Activated B cell treated with CpG ODN at 0.5 μM for 24 hours (primary cell): ENCODE measurements around the gene KCNC1. TPM values are rescaled to one million over a fixed set of nuclear protein-coding genes. Genes with fewer than 3 reads are reported as not detected.

Experiments
- ATAC-seq: fragments of 200-7000 bp; cut with Tn5 transposase; one replicate; pipeline ENCODE4 v1.10.0; 2021; ENCODE audit warnings: low read depth, mild to moderate bottlenecking, moderate library complexity
- CTCF ChIA-PET: fragments of 350-600 bp; sonication (Branson Sonifier 250); formaldehyde crosslinking; loops from one replicate; lab custom pipeline; 2021; ENCODE audit warnings: antibody characterized with exemption; lab: Charles Lee
- POLR2A ChIA-PET: fragments of 350-600 bp; sonication (Branson Sonifier 250); formaldehyde crosslinking; loops from one replicate; lab custom pipeline; 2021; ENCODE audit warnings: antibody characterized with exemption; lab: Charles Lee
- DNase-seq: peaks from one replicate; pipeline ENCODE4 v3.0.0; 2022
- H3K27ac Mint-ChIP-seq: one replicate; pipeline ENCODE4 v1.8.0; 2020; ENCODE audit warnings: mixed read lengths
- H3K27me3 Mint-ChIP-seq: one replicate; pipeline ENCODE4 v1.8.0; 2021; ENCODE audit warnings: mixed read lengths
- H3K36me3 Mint-ChIP-seq: one replicate; pipeline ENCODE4 v1.8.0; 2021; ENCODE audit warnings: low read depth, mixed read lengths
- H3K4me1 Mint-ChIP-seq: one replicate; pipeline ENCODE4 v1.8.0; 2021; ENCODE audit warnings: mixed read lengths
- H3K4me3 Mint-ChIP-seq: one replicate; pipeline ENCODE4 v1.8.0; 2020; ENCODE audit warnings: mild to moderate bottlenecking, mixed read lengths
- H3K9me3 Mint-ChIP-seq: one replicate; pipeline ENCODE4 v1.8.0; 2020; ENCODE audit warnings: mixed read lengths
- intact Hi-C: fragments of 100-400 bp; cut with micrococcal nuclease; formaldehyde crosslinking; loops from one replicate; pipeline ENCODE4 v1.15.1; 2024
- total RNA-seq: library from RNA; stranded (reverse); gene quantifications from 2 replicates; pipeline ENCODE4 v1.2.3, GENCODE V29; 2022
- TF ChIP-seq, protein P1 (sequence below): fragments of 200-600 bp; IDR thresholded peaks from one replicate; pipeline ENCODE4 v1.8.0; 2022; ENCODE audit warnings: antibody characterized with exemption, mild to moderate bottlenecking

KCNC1 gene
- total RNA-seq, 1 donor from 2014 or later, result not detected

DNA sequence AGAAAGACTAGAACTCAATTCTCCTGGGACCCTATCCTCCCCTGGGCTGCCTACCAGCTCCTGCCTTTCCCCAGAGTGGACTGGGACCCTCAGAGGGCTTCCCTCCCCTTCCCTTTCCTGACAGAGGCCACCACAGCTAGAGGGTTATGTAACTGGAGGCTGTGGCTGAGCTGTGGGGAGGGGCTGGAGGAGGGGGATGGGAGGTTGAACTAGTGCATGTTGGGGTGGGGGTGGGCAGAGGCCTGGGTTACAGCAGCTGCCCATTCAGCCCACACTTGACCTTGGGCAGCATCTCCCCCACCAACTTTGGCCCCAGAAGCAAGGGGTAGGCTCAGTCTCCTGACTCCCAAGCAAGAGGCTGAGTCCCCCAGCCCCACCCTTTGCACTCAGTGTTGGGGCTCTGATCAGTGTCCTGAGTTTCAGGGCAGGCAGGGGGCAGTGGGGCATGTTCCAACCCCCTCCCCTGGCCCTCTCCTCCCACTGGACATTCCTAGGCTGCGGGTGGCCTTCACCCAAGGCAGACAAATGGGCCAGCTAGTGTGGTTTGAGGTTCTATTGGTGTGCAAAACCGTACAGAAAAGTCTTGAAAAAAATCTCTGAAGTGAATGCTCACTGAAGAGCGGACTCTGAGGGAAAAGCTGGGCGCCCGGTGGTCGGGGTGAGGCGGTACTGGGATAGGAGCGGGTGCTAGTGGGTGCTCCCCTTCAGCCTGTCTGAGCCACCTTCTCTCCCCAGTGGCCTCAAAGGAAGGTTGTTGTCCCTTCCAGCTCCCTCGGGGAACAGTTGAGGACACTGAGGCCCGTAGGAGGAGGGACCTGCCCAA lies 3.8 kb downstream of the KCNC1 start:
- Mint-ChIP-seq H3K36me3 (no peaks in the 10 kb centered on the region), H3K9me3 (no peaks in the 10 kb centered on the region), H3K27me3 (peaks cover 35% of the 10 kb centered on the region), H3K4me1 (peaks cover 5% of the 10 kb centered on the region), H3K27ac (no peak overlapping the region), H3K4me3 (no peak overlapping the region)
- POLR2A ChIA-PET, result no interaction called here
- intact Hi-C loops, result no loop called here
- DNase-seq, result no peak
- ATAC-seq, result no peak
- CTCF ChIA-PET, result no interaction called here
- TF ChIP-seq, protein P1, sequence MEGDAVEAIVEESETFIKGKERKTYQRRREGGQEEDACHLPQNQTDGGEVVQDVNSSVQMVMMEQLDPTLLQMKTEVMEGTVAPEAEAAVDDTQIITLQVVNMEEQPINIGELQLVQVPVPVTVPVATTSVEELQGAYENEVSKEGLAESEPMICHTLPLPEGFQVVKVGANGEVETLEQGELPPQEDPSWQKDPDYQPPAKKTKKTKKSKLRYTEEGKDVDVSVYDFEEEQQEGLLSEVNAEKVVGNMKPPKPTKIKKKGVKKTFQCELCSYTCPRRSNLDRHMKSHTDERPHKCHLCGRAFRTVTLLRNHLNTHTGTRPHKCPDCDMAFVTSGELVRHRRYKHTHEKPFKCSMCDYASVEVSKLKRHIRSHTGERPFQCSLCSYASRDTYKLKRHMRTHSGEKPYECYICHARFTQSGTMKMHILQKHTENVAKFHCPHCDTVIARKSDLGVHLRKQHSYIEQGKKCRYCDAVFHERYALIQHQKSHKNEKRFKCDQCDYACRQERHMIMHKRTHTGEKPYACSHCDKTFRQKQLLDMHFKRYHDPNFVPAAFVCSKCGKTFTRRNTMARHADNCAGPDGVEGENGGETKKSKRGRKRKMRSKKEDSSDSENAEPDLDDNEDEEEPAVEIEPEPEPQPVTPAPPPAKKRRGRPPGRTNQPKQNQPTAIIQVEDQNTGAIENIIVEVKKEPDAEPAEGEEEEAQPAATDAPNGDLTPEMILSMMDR, result no peak

DNA sequence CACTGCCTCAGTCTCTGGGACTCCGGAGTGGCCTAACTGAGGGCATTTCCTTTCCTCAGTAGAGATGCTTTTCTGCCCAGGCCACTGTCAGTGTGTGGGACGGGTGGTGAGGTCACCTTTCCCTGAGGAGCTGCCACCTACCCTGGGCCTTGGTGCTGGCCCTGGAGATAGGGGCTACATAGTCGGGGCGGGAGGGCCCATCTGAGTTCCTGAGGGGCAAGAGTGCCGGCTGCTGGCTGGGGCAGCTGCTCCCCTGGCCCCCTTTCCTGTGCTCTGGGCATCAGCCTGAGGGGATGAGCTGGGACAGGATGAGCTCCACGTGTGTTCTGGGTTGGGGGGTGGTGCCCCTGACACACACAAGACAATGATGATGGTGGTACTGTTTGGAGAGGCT lies 5.4 kb downstream of the KCNC1 start:
- Mint-ChIP-seq H3K27me3 (peaks cover 26% of the 10 kb centered on the region), H3K4me1 (no peaks in the 10 kb centered on the region), H3K9me3 (no peaks in the 10 kb centered on the region), H3K4me3 (no peak overlapping the region), H3K36me3 (no peaks in the 10 kb centered on the region), H3K27ac (no peak overlapping the region)
- no peak for DNase-seq
- ChIA-PET CTCF (interaction anchor here (1.3 kb wide), 1 partner anchor 9 kb away, joined by 6 read pairs; no protein-coding TSS in a partner anchor), POLR2A (no interaction called here)
- intact Hi-C loops, result no loop called here
- TF ChIP-seq, protein P1, result no peak
- ATAC-seq, result no peak

DNA sequence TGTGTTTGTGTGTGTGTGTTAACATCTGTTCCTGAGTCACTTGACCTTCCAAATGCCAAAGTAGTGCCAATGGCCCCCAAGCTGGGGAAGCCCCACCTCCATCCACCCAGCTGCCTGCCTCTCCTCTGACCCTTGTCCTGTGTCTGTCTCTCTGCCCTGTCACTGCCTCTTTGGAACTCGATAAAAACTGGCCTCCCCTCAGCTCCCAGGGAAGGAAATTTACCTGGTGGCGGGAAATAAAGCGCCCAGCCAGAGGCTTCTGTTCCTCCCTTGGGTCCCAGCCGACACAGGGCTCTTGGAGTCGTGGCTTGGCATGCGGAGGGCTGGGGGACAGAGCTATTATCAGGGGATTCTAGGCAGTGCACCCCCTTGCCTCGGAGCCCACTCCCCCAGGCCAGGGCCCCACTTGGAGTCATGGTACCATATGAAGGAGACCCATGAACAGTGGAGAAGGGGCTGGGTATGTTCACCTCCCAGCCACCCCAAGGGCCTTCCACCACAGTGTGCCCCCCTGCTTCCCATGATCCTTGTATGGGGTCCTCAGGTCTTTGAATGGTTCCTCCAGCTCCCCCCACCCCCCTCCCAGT lies 6.2 kb downstream of the KCNC1 start:
- Mint-ChIP-seq H3K27ac (no peak overlapping the region), H3K36me3 (no peaks in the 10 kb centered on the region), H3K4me3 (no peak overlapping the region), H3K4me1 (no peaks in the 10 kb centered on the region), H3K9me3 (no peaks in the 10 kb centered on the region), H3K27me3 (peaks cover 26% of the 10 kb centered on the region)
- no peak for DNase-seq
- TF ChIP-seq, protein P1, result no peak
- ChIA-PET CTCF (interaction anchor here (1.3 kb wide), 1 partner anchor 9 kb away, joined by 6 read pairs; no protein-coding TSS in a partner anchor), POLR2A (no interaction called here)
- intact Hi-C loops, result no loop called here
- no peak for ATAC-seq

DNA sequence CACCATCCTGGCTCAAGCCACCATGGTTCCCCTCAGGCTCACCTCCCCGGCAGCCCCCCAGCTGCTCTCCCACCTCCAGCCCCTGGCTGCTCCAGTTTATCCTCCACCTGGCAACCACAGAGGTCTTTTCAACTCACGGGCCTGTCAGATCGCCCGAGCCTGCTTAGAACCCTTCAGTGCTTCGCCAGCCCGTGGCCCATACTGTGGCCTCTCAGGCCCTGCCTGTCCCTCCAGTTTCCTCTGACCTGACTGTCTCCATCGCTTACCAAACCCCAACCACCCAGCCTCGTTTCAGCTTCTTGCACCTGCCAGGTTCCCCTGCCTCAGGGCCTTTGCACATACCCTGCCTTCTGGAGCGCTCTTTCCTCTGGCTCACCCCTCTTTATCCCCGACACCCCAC lies 6.9 kb downstream of the KCNC1 start:
- CTCF ChIA-PET, result no interaction called here
- Mint-ChIP-seq H3K4me1 (no peaks in the 10 kb centered on the region), H3K27ac (no peak overlapping the region), H3K27me3 (peaks cover 25% of the 10 kb centered on the region), H3K36me3 (no peaks in the 10 kb centered on the region), H3K4me3 (no peak overlapping the region), H3K9me3 (no peaks in the 10 kb centered on the region)
- no peak for ATAC-seq
- TF ChIP-seq, protein P1, result no peak
- no peak for DNase-seq
- intact Hi-C loops, result no loop called here
- POLR2A ChIA-PET, result no interaction called here

DNA sequence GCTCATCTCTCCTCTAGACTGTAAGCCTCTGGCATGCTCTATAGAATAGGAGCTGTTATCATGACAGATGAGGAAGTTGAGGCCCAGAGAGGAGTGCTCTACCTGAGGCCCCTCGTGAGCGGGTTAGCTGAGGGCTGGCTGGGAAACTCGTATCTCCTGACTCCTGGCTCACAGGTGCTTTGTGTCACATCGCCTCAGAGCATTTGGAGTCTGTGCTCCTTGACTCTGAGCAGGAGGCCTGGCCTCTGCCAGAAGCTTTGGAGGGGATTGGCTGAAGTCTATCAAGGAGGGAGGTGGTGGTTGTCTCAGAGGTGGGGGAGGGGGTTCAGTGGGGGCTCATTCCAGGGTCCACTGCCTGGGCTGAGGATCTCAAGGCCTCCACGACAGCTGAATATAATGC lies 7.4 kb downstream of the KCNC1 start:
- Mint-ChIP-seq H3K36me3 (no peaks in the 10 kb centered on the region), H3K9me3 (no peaks in the 10 kb centered on the region), H3K4me1 (no peaks in the 10 kb centered on the region), H3K4me3 (no peak overlapping the region), H3K27ac (no peak overlapping the region), H3K27me3 (peaks cover 25% of the 10 kb centered on the region)
- TF ChIP-seq, protein P1, result no peak
- intact Hi-C loops, result no loop called here
- ChIA-PET CTCF (interaction anchor here (0.7 kb wide), 1 partner anchor 11 kb away, joined by 3 read pairs; no protein-coding TSS in a partner anchor), POLR2A (no interaction called here)
- no peak for ATAC-seq
- no peak for DNase-seq
